HG03039 (cell line): ENCODE measurements around the gene ECE2.
"Not testable (repeated sequence)": the region's sequence is repeated elsewhere in the genome, so short reads cannot be mapped to it uniquely, and the experiment has no call there.

Experiments used
- ATAC-seq: cut with Tn5 transposase; IDR thresholded peaks from one replicate; pipeline ENCODE4 v1.9.1; 2021; ENCODE audit warnings: mild to moderate bottlenecking, moderate library complexity; ENCODE audit not compliant: unreplicated experiment

Gene ECE2

DNA sequence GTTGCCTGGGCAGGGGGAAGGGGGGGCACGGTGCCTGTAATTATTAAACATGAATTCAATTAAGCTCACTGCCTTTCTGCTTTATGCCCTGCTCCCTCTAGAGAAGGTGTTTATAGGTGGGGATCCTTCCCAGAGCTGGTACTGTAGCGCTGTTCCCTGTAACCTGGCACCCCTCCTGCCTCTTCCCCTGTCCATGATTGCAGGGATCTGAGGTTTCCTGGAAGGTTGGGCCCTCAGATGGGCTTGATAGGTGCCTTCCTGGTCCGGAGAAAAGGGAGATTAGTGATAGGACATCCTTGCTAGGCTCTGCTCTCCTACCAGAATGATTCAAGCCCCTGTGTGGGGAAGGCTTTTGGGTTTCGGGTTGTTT lies 59.5 kb downstream of the ECE2 start:
- ATAC-seq, result no peak

DNA sequence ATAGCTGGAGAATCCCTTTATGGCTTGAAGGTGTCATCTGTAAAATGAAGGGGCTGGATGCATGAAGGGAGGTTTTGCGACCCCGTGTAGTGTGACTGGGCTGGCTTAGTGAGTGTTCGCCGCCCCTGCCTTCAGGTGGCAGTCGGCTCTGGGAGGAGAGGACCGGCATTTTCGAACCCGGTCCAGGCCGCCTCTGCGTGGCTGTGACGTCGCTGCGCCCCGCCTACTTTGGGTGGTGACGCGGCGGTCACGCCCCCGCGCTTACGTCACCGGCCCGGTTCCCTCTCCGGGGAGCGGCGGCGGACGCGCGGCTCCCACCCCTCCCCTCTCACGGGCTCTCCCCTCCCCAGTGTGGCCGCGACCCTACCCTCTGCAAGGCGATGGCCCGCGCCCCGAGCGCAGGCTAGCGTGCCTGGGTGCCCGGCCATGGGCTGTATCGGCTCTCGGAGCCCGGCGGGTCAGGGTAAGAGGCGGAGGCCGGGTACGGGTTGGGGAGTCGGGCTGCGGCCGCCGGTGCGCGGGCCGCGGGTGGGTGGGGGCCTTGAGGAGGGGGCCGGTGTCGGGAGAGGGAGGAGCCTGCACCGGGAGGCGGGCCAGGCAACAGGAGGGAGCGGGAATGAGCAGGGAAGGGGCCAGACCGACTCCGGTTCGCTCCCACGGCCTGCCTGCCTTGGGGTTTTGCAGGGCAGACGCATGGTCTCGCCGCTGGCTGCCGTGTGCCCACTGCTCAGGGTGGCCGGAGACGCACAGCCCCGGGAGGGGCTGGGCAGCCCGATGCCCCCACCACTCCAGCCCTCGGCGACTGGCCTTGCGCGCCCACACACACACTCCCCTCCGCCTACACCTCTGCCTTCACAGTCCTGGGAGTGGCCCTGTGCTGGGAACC lies 60.1 kb downstream of the ECE2 start:
- peak; percentile 64 for ATAC-seq

DNA sequence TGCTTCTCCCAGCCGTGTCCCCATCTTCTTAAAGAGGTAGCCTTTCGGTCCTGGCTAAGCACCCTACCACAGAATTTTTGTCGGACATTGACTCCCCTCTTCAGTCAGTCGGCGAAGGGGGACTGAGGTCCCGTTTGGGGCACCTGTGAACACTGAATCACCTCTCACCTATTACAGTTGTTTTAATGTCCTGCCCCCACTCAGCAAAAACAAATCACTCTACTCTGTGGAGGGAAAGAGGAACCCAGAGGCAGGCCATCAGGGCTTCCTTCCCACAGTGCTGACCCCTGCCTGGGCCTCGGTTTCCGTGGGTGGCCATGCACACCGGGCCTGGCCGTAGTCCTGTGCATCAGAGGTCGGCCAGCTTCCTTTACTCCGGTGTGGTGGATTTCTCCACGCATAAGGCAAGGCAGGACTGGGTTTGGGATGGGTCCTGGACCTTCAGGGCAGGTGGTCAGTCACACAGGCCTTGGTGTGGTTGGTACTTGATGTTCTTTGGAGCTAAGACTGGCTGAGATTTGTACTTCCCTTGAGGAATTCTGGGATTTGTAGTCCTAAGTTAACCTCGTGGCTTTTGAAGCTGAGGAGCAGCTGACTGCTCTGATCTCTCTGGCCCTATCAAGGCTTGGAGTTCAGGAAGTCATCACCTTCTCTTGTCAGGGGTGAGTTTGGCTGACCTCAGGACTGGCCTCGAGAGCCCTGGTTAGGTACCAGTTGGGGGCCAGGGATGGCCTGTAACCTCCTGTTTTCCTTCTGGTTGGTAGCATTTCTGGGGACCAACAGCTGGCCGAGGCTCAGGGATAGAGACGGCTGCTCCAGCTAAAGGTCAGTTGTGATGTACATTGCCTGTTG lies 61.0 kb downstream of the ECE2 start:
- no peak for ATAC-seq

DNA sequence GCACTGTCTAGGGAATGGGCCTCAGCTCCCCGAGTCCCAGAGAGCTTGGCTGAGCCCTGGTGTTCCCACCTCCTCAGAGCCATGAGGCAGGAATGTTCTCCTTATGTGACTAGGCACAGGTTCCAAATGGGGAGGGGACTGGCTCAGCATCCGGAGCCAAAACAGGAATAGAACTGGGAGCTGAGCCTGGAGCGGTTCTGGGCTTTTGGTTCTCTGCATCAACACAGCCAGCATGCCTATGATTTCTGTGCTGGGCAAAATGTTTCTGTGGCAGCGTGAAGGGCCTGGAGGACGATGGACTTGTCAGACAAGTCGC lies 61.5 kb downstream of the ECE2 start, which contains the start of gene FAM131A:
Gene FAM131A (plus strand): TSS at position 202 of the 316 bp plus-strand sequence. CDS start 31 bp downstream, at position 233.
- ATAC-seq, result no peak

DNA sequence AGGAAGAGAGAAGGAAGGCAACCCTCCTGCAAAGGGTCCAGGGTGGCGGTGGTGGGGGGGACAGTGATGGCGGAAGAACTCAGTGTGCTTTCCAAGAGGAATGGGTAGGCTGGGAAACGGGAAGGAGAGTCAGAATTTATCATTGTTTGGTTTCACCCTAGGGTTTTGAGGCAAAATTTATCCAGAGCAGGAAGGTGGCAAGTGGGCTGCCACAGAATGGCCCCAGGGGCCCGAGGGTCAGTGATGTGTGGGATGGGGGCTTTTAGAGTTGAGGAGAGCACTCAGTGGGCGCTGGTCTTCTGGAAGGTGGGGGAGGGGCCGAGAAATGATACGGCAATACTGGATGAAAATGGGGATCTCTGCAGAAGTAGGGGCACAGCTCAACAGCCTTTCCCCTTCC lies 62.2 kb downstream of the ECE2 start:
- no peak for ATAC-seq

DNA sequence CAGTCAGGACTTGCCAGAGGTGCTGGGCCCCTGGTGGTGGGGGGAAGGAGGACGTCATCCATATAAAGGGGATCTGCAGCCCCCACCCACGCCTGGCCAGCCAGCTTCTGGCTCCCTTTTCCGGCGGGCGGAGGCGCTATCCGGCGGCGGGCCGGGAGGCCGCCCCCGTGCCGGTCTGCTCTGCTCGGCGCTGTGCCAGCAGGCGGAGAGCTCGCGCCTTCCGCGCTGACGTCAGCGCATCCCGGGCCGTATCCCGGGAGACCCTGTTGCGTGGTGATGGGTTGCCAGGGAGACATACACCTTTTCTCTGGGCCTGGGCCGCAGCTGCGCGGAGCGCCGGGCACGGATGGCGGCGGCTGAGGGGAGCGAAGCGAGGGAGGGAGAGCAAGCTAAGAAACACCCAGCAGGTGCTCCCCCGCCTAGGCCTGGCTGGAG lies 62.7 kb downstream of the ECE2 start:
- ATAC-seq, result no peak

DNA sequence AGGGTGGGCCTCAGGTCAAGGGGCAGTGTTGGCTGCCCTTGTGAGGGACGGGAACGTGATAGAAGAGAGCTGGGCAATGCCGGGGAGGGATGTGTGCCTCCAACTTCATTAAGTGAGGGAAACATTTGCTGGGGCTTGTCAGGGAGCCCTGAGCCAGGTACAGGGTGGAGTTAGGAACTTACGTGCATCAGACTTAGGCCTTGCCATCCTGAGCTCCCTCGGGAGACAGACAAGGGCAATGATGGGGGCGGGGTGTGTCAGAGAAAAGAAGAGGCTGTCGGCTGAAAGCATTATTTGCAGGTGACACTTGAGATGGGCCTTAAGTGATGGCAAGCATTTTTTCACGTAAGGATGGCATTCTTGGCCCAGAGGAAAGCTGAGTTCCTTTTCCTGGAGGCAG lies 63.2 kb downstream of the ECE2 start:
- ATAC-seq, result no peak

DNA sequence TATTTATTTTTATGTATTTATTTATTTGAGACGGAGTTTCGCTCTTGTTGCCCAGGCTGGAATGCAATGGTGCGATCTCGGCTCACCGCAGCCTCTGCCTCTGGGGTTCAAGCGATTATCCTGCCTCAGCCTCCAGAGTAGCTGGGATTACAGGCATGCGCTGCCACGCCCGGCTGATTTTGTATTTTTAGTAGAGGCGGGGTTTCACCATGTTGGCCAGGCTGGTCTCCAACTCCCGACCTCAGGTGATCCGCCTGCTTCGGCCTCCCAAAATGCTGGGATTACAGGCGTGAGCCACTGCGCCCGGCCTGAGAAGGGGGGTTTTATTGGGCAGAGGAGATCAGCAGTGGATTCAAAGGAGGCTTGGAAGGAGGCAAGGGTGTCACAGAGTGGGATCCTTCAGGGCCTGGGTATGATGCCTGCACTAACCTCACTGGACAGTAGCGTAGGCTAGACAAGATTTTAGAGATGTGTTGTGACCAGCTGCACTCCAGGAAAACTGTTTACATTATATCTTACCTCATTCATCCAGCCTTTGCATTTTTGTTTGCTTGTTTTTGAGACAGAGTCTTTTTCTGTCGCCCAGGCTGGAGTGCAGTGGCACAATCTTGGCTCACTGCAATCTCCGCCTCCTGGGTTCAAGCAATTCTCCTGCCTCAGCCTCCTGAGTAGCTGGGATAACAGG lies 63.8 kb downstream of the ECE2 start:
- not testable (repeated sequence) for ATAC-seq

DNA sequence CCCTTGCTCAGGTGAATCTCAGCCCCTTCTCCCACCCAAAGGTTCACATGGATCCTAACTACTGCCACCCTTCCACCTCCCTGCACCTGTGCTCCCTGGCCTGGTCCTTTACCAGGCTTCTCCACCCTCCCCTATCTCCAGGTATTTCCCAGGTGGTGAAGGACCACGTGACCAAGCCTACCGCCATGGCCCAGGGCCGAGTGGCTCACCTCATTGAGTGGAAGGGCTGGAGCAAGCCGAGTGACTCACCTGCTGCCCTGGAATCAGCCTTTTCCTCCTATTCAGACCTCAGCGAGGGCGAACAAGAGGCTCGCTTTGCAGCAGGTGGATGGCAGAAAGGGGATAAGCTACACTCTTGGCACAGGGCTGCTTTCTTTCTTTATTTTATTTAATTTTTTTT lies 66.1 kb downstream of the ECE2 start:
- ATAC-seq, result no peak
